22Rv1 (cell line): ENCODE measurements around the gene ACTRT2.

ENCODE experiments used
- H3K27ac ChIP-seq: fragments of 450-650 bp; 2 replicates; pipeline ENCODE4 v1.5.1; 2017
- CTCF ChIP-seq: fragments of 450-650 bp; IDR thresholded peaks from 2 replicates; pipeline ENCODE4 v1.5.1; 2017; ENCODE audit warnings: mild to moderate bottlenecking
- ZFX ChIP-seq: fragments of 450-650 bp; IDR thresholded peaks from 2 replicates; pipeline ENCODE4 v1.6.1; 2017; ENCODE audit warnings: antibody characterized with exemption, borderline replicate concordance

ACTRT2 gene

GRCh38 chr1:3035563-3036446 lies 14.5 kb downstream of the ACTRT2 start:
- H3K27ac ChIP-seq = no peak overlapping the region
- TF ChIP-seq ZFX (no peak), CTCF (no peak)

DNA sequence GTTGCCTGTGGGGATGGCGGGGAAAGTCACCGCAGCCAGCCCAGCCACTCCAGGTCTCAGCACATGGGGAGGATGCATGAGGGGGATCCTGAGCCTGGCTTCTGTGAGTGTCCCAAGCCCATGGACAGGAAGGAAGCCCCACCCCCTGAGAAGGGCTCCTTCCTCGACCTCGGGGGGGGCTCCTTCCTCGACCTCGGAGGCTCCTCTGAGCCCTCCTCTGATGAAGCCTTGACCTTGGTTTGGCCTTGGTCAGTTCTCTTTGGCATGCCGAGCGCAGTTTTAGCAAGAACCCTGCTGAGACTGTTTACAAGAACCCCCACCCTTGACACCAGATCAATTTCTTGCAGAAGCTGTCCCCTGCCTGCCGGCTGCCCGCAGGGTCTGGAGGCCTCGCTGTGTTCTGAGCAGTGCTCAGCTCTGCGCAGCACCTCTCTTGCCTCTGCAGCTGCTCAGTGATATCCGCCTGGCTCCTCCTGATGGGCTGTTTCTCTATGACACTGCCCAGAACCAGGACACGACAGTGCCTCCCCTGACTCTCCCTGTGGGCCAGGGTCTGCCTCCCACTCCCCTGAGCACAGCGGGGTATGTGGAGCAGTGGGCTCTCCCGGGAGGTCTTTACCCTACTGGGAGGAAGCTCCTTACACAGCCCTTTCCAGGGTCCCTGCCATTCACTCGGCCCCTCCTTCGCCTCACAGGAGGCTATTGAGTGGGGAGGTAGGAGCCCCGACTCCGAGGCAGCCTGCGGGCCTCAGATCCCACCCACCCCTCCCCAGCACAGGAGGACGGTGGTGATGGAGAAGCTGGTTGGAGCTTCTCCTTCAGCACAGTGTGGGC lies 15.4 kb downstream of the ACTRT2 start:
- TF ChIP-seq CTCF = no peak
- H3K27ac ChIP-seq = no peak overlapping the region

- H3K27ac ChIP-seq = no peak overlapping the region
- TF ChIP-seq ZFX (no peak), CTCF (no peak)
Measured at GRCh38 chr1:3037281-3038040, 16.2 kb downstream of the ACTRT2 start.

GRCh38 chr1:3038113-3038551 lies 16.9 kb downstream of the ACTRT2 start:
- no peak overlapping the region for H3K27ac ChIP-seq
- TF ChIP-seq CTCF = no peak
- TF ChIP-seq ZFX = no peak

- no peak for TF ChIP-seq ZFX
- TF ChIP-seq CTCF = no peak
- H3K27ac ChIP-seq = no peak overlapping the region
Measured at GRCh38 chr1:3038571-3039181, 17.4 kb downstream of the ACTRT2 start.

GRCh38 chr1:3040004-3040403 lies 18.7 kb downstream of the ACTRT2 start:
- no peak overlapping the region for H3K27ac ChIP-seq
- TF ChIP-seq ZFX (no peak), CTCF (no peak)
